Activated T-cell treated with anti-CD3 and anti-CD28 coated beads for 1 hour (primary cell): ENCODE measurements around the gene ASB6.
"Not testable (repeated sequence)": the region's sequence is repeated elsewhere in the genome, so short reads cannot be mapped to it uniquely, and the experiment has no call there.

Experiments used
- DNase-seq: peaks from one replicate; pipeline ENCODE4 v3.0.0-alpha.2; 2020; ENCODE audit warnings: low read depth

Gene ASB6

DNA sequence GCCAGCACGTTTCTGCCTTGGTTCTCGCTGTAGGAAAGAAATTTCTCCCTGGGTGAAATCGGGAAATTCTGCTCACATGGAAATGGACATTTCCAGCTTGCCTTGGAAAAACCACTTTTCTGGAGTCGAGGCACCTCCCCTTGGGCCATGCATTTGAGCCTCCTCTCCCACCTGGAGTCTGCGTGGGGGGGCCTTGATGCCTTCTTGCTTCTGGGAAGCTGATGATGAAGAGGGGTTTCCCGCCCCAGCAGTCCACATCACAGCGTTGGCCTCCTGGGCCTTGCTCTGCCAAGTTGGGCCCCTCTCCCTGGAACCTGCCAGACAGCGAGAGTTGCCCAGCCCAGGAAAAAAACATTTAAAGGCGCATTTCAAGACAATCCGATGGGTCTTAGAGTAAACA lies 1.8 kb upstream of the ASB6 start:
- no peak for DNase-seq

- DNase-seq, result no peak
Measured at GRCh38 chr9:129640871-129641749, 841 bp downstream of the ASB6 start.

- no peak for DNase-seq
Measured at GRCh38 chr9:129640086-129640870, 1.7 kb downstream of the ASB6 start.

GRCh38 chr9:129639756-129640085 lies 2.2 kb downstream of the ASB6 start:
- DNase-seq, result no peak

DNA sequence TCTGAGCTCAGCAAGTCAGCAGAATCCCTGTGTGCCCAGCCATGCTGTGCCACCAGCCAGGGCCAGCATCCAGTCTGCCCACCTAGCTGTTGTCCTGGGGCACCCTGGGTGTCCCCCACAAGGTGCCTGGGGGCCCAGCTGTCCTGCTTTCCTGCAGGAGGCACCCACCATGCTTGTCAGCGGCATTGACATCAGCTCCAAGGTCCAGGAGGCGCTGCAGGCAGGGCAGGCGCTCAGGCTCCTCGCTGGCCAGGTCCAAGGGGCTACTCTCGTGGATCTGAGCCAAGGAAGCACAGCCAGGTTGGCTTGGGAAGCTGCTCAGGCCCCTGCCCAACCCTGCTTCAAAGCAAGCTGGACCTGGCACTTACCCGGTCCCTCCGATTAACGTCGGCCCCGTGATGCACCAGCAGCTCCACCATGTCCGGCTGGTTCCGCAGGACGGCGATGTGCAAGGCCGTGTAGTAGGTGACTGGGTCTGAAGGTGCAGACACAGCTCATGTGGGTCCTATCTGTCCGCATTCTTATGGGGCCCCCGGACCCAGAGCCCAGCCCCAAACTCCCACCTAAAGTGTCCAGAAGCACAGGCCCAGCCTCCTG lies 2.8 kb downstream of the ASB6 start:
- no peak for DNase-seq

DNA sequence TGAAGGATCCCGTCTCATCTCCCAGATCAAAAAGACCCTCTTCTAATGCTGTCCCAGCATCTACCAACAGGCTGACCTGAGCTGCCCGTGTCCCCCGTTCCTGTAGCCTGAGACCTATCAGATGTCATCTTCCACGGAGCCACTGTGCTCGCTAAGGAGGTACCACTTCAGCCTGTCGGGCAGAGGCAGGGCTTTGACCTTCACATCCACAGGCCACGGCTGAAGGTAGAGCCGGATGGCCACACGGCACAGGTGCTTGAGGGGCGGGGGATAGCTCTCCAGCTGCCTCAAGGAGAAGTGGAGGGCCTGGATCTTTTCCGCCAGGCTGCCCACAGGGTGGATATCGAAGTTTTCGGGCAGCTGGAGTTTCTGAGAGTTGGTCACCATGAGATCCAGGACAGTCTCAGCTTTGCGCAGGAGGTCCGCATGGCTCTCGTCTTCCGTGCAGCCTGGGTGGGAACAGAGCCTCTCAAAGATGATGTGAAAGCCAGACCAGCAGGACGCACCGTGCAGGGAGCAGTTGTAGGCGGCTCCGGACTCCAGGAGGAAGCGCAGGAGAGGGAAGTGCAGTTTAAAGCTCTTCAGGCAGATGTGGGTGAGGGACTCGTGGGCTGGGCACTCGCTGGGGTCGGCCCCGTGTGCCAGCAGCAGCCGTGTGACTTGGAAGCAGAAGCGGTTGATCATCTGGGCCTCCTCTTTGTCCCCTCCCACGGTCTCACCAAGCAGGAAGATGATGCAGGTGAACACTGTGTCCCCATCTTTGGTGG lies 4.1 kb downstream of the ASB6 start:
- DNase-seq, result no peak

DNA sequence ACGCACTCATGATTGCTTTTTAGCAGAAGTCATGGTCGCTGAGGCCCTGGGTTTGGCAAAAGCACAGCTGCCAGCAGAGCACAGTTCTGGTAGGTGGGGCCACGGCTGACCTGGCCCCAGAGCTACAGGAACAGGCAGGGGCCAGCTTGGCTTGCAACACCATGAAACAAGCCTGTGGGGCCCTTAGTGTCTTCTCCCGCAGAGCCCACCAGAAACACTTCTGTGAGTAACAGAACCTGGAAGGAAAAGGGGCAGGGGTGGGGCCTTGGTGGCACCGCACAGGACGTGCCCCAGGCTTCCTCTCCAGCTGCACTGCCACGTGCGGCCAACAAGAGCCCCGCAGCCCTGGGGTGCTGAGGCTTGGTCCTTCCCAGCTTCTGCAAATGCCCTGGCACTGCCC lies 4.8 kb downstream of the ASB6 start:
- no peak for DNase-seq

GRCh38 chr9:129636343-129636742 lies 5.6 kb downstream of the ASB6 start:
- DNase-seq, result not testable (repeated sequence)

DNA sequence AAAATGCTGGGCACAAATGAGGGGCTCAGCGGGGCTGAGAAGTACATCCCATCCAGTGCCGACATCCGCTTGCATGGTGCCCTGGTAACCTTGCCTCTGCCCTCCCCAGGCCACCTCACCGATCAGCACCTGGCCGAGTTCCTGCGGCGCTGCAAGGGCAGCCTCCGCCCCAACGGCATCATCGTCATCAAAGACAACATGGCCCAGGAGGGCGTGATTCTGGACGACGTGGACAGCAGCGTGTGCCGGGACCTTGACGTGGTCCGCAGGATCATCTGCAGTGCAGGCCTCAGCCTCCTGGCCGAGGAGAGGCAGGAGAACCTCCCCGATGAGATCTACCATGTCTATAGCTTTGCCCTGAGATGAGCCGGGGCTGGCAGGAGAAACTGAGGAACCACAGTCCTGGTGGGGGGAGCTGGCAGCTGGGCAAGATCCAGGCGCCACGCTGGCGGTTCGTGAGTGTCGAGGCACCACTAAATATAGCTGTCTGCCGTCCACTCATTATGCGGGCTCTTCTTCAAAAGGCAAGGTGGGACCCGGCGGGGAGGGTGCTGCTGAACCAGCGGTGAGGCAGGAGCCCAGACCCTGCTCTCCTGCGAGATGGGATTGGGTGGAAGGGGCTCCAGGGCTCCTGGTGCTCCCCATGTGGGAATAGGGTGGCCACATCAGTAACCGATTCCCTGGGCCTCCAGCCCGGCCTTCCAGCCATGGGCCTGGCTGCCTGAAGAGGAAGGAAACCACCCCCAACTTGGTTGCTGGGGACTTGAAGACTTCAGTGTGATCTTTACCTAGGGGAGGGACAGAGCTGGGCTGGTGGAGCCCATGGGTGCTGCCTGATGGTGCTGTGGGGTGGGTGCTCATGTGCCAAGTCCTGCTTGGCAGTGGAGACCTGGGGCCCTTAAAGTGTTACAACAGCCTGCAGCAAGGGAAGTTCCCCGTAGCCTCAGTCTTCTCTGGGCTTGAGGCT lies 6.6 kb downstream of the ASB6 start:
- no peak for DNase-seq

GRCh38 chr9:129633848-129634247 lies 8.1 kb downstream of the ASB6 start:
- no peak for DNase-seq

- no peak for DNase-seq
Measured at GRCh38 chr9:129633207-129633606, 8.7 kb downstream of the ASB6 start.

DNA sequence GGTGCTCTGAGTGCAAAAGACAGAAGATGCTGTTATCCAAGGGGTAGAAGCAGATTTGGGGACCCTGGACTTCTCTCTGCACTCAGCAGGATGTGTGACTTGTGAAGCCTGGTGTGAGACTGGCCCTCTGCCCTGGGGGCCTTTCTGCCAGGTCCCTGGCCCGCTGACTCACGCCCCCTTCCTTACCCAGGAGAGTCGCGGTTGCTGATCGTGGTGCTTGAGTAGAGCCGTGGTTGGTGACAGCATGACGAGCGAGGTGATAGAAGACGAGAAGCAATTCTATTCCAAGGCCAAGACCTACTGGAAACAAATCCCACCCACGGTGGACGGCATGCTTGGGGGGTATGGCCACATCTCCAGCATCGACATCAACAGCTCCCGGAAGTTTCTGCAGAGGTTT lies 9.5 kb downstream of the ASB6 start:
- no peak for DNase-seq

GRCh38 chr9:129631674-129632129 lies 10.2 kb downstream of the ASB6 start:
- no peak for DNase-seq

GRCh38 chr9:129630967-129631673 lies 10.8 kb downstream of the ASB6 start:
- DNase-seq, result no peak

DNA sequence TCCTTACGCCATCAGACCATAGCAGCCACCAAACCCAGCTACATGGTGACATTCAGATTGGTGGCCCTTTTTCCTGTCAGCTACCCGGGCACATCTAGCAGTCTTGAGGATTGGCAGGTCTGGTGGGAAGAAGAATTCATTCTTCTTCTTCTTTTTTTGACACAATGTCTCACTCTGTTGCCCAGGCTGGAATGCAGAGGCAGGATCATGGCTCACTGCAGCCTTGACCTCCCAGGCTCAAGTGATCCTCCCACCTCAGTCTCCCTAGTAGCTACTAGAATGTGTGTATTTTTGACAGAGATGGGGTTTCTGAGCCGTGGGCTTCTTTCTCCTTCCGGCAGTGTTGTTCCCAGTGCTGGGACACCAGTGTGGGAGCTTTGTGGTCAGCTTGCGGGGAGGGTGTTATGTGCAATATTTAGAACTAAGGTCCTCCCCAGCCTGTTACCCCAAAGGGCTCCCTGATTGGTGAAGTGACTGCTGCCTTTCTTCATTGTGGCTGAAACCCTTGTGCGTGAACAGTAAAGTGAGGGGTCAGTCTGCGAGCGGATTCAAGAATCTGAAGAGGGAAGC lies 12.6 kb downstream of the ASB6 start:
- DNase-seq, result no peak

GRCh38 chr9:129628709-129629108 lies 13.2 kb downstream of the ASB6 start:
- no peak for DNase-seq

GRCh38 chr9:129627556-129628440 lies 14.2 kb downstream of the ASB6 start:
- no peak for DNase-seq

GRCh38 chr9:129626625-129627284 lies 15.2 kb downstream of the ASB6 start:
- DNase-seq, result no peak
